Uterus (tissue), 2 donors: ENCODE results near the gene COPZ1.

ENCODE experiments used
- POLR2A ChIP-seq, 2 donors: fragments of 450-650 bp; IDR thresholded peaks; one replicate each; pipeline ENCODE4 v1.6.1; 2016; ENCODE audit warnings: antibody characterized with exemption in 2 of 2, mild to moderate bottlenecking in 1 of 2, moderate library complexity in 1 of 2
- TF ChIP-seq, protein P1 (sequence below), 4 experiments: fragments of 200-600 bp in 2 of 4; fragments of 450-650 bp in 2 of 4; sonication (generic) in 2 of 4; IDR thresholded peaks; one replicate each; pipeline ENCODE4 v1.5.1; 2016 to 2019; ENCODE audit warnings: antibody characterized with exemption in 4 of 4, mild to moderate bottlenecking in 2 of 4, moderate library complexity in 1 of 4

DNA sequence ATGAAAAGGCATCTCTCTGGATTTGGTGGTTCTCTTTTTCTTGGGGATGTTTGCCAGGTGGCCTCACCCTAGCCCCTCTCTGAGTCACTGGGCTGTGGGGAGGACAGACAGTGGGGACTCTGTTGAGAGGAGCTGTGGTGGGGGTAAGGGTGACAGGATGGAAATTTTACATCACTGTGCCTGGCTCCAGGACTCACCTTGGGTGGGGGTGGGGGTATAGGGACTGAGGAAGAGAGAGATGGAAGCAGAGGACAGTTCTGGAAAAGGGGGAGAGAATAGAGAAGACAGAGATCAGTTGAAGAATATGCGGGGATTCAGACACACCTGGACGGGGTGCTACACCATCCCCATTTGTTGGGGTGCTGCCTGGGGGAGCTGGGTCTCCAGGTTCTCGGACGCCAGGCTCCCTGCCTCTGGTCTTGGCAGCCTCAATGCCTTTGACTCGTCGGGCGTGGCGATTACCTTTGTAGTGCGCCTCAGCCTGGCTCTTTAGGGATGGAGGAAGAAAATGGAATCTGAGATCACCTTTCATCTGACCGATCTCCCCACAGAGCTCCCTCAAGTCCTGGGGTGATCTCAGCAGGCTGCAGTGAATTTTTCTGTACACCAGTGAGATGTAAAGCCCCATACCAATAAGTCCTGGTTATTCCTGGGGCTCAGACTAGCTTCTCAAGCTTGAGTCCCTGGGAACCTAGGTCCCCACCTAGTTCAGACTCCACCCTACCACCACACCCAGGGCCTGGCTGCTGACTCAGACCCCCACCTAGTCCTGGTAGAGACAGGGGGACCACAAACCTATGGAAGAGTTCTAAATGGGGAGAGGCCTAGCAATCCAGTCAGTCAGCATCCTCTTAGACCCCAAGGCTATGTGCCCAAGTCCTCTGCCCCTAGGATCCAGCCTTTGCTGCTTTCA is 49.0 kb downstream of the COPZ1 start:
- TF ChIP-seq, protein P1, sequence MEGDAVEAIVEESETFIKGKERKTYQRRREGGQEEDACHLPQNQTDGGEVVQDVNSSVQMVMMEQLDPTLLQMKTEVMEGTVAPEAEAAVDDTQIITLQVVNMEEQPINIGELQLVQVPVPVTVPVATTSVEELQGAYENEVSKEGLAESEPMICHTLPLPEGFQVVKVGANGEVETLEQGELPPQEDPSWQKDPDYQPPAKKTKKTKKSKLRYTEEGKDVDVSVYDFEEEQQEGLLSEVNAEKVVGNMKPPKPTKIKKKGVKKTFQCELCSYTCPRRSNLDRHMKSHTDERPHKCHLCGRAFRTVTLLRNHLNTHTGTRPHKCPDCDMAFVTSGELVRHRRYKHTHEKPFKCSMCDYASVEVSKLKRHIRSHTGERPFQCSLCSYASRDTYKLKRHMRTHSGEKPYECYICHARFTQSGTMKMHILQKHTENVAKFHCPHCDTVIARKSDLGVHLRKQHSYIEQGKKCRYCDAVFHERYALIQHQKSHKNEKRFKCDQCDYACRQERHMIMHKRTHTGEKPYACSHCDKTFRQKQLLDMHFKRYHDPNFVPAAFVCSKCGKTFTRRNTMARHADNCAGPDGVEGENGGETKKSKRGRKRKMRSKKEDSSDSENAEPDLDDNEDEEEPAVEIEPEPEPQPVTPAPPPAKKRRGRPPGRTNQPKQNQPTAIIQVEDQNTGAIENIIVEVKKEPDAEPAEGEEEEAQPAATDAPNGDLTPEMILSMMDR (IDR thresholded peaks at IDR 0.05) = no peak
- no peak for TF ChIP-seq POLR2A (IDR thresholded peaks at IDR 0.05)
